HepG2 (cell line): Measurements from ENCODE around the gene NT5C1A. TPM values are rescaled to one million over a fixed set of nuclear protein-coding genes. Genes with fewer than 3 reads are reported as not detected.

Experiments used
- ARID5B ChIP-seq: IDR thresholded peaks from 2 replicates; pipeline ENCODE4 v1.4.0; 2020; ENCODE audit warnings: mild to moderate bottlenecking, missing genetic modification reagents
- CREB1 ChIP-seq, 2 experiments: fragments of 450-650 bp in 1 of 2; IDR thresholded peaks; 2 replicates each; pipeline ENCODE4 v1.6.1; 2016 to 2017; ENCODE audit warnings: control low read depth in 1 of 2, mild to moderate bottlenecking in 1 of 2, missing compliant biosample characterization in 1 of 2, missing genetic modification characterization in 1 of 2
- GPN1 ChIP-seq: sonication (generic); formaldehyde crosslinking; IDR thresholded peaks from 2 replicates; pipeline ENCODE4 v1.5.1; 2020; ENCODE audit warnings: missing genetic modification reagents, borderline replicate concordance
- TBX3 ChIP-seq: fragments of 450-650 bp; IDR thresholded peaks from 2 replicates; pipeline ENCODE4 v1.6.1; 2017; ENCODE audit warnings: antibody characterized with exemption, mild to moderate bottlenecking, inconsistent platforms, borderline replicate concordance
- XRCC5 ChIP-seq: fragments of 200-400 bp; formaldehyde crosslinking; optimal IDR thresholded peaks from 2 replicates; pipeline ENCODE3; 2017; ENCODE audit warnings: mild to moderate bottlenecking, low read length
- ZBTB46 ChIP-seq: sonication (generic); formaldehyde crosslinking; IDR thresholded peaks from 2 replicates; pipeline ENCODE4 v1.4.0; 2020; ENCODE audit warnings: mild to moderate bottlenecking, missing genetic modification reagents, borderline replicate concordance
- ZNF160 ChIP-seq: sonication (generic); formaldehyde crosslinking; IDR thresholded peaks from 2 replicates; pipeline ENCODE4 v1.8.0; 2022; ENCODE audit warnings: mild to moderate bottlenecking, inconsistent platforms, missing genetic modification reagents
- ZNF407 ChIP-seq: sonication (generic); formaldehyde crosslinking; IDR thresholded peaks from one replicate; pipeline ENCODE4 v1.5.1; 2020; ENCODE audit warnings: mild to moderate bottlenecking, missing genetic modification reagents; ENCODE audit errors: not compliant biosample characterization
- polyA plus RNA-seq, 8 experiments: library from polyadenylated mRNA; depleted of rRNA in 3 of 8; stranded (reverse) in 7 of 8; unstranded in 1 of 8; fragments of >200 nt; fragmentation: Illumina TruSeq in 4 of 8; extraction: Trizol in 4 of 8; gene quantifications; 2 replicates each; pipeline versions ENCODE4 v1.2.1 to v1.2.3, GENCODE V29; 2011 to 2016; ENCODE audit warnings: low read depth in 4 of 8, missing spikeins in 1 of 8, mixed read lengths in 1 of 8; ENCODE audit not compliant: insufficient read depth in 1 of 8
- total RNA-seq, 5 experiments: library from RNA; depleted of rRNA; stranded (reverse); fragments of >200 nt; fragmentation: Illumina TruSeq; extraction: Trizol; gene quantifications; 2 replicates each; pipeline ENCODE4 v1.2.3, GENCODE V29; 2016; ENCODE audit warnings: low read depth in 1 of 5

Gene NT5C1A
- total and polyA plus RNA-seq, 2 of the 13 experiments (the other 11 are each of a cell fraction or from before 2014, with no cell fraction given) = not detected

GRCh38 chr1:39653546-39654031, 18.3 kb downstream of the NT5C1A start (continued):
- 0 out of 2 replicates have a peak, but pooled peaks have one; percentile 16 for TF ChIP-seq ARID5B (CRISPR knock-in tag)
- TF ChIP-seq XRCC5 = peak; percentile 72
- no peak for TF ChIP-seq GPN1
- TF ChIP-seq CREB1 (IDR thresholded peaks at IDR 0.05) = no peak
- TF ChIP-seq CREB1 (CRISPR knock-in tag; IDR thresholded peaks at IDR 0.05) = 0 out of 2 replicates have a peak, but pooled peaks have one; percentile 10
- TF ChIP-seq ZNF407 (CRISPR knock-in tag) = no peak
- no peak for TF ChIP-seq ZNF160 (CRISPR knock-in tag)
- no peak for TF ChIP-seq TBX3
- TF ChIP-seq ZBTB46 (CRISPR knock-in tag) = no peak
